GM12864 (cell line): ENCODE measurements around the gene RPL12.

ENCODE experiments used
- DNase-seq: peaks from one replicate; pipeline ENCODE4 v3.0.0-alpha.2; 2011; ENCODE audit warnings: low read depth
- H3K4me3 ChIP-seq: 2 replicates; pipeline ENCODE4 v1.5.1; 2011; ENCODE audit warnings: mild to moderate bottlenecking, low read depth, low read length, control low read depth
- TF ChIP-seq, protein P1 (sequence below): IDR thresholded peaks from 2 replicates; pipeline ENCODE4 v1.5.1; 2011; ENCODE audit warnings: low read depth, mild to moderate bottlenecking, moderate library complexity, low read length, control low read depth, inconsistent platforms; ENCODE audit errors: missing control alignments

Gene RPL12

GRCh38 chr9:127418037-127418471, 33.2 kb downstream of the RPL12 start:
- TF ChIP-seq, protein P1, sequence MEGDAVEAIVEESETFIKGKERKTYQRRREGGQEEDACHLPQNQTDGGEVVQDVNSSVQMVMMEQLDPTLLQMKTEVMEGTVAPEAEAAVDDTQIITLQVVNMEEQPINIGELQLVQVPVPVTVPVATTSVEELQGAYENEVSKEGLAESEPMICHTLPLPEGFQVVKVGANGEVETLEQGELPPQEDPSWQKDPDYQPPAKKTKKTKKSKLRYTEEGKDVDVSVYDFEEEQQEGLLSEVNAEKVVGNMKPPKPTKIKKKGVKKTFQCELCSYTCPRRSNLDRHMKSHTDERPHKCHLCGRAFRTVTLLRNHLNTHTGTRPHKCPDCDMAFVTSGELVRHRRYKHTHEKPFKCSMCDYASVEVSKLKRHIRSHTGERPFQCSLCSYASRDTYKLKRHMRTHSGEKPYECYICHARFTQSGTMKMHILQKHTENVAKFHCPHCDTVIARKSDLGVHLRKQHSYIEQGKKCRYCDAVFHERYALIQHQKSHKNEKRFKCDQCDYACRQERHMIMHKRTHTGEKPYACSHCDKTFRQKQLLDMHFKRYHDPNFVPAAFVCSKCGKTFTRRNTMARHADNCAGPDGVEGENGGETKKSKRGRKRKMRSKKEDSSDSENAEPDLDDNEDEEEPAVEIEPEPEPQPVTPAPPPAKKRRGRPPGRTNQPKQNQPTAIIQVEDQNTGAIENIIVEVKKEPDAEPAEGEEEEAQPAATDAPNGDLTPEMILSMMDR, result peak; percentile 69
- no peak overlapping the region for H3K4me3 ChIP-seq
- no peak for DNase-seq

DNA sequence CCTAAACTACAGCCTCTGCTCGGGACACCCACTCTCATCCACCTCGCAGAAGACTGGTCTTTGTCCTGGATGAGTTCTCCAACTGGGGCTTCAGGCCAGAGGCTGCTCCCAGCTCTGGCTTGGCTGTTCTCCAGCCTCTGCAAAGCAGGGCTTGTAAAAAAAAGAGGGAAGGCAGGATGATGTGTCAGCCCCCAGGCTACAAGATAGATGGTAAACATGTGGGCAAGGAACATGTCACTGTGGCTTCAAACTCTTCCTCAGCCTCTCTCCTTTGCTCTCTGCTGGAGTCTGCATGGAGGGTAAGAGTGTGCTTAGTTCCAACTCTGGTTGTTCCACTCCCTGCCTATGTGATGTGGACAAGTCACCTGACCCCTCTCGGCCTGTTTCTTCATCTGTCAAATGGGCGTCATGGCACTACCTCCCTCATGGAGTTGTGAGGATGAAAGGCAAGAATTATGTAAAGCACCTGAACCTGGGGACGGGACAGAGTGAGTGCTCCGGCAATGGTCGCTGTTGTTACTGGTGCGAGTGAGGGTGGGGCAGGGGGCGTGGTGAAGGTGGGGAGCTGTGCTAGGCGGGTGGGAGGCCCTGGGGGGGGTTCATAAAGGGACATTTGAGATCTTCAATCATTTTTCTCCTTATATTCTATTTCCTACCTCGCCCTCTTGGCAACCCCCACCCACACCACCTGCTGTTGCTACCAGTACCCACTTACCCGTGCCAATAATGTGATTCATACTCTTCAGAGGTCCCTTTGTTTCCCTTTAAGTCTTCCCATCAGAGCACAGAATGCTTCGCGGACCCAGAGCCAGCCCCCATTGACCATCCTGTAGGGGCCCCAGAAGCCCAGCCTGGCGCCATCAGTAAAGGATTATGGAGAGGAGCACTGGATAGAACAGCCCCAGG, 33.8 kb downstream of the RPL12 start:
- TF ChIP-seq, protein P1, result no peak
- no peak overlapping the region for H3K4me3 ChIP-seq
- no peak for DNase-seq

- TF ChIP-seq, protein P1, result no peak
- no peak overlapping the region for H3K4me3 ChIP-seq
- DNase-seq, result no peak
Measured at GRCh38 chr9:127415657-127416056, 35.5 kb downstream of the RPL12 start.

DNA sequence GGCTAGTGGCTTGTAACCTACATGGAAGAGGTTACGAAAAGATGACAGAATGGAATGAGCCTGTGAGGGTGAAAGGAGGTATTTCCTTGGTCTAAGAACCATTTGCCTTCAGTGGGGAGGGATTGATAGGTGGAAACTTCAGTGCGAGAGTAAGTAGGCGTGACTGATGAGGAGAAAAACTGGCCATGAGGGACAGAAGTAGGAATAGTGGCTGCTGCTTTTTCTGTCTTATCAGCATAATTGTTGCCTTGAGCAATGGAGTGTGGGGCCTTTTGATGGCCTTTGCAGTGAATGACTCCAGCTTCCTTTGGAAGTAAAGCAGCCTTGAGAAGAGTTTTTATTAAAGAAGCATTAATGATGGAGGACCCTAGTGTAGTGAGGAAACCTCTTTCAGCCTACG, 36.1 kb downstream of the RPL12 start:
- TF ChIP-seq, protein P1, result no peak
- no peak for DNase-seq
- H3K4me3 ChIP-seq, result no peak overlapping the region

- TF ChIP-seq, protein P1, result no peak
- H3K4me3 ChIP-seq, result no peak overlapping the region
- no peak for DNase-seq
Measured at GRCh38 chr9:127411122-127411521, 40.1 kb downstream of the RPL12 start.

DNA sequence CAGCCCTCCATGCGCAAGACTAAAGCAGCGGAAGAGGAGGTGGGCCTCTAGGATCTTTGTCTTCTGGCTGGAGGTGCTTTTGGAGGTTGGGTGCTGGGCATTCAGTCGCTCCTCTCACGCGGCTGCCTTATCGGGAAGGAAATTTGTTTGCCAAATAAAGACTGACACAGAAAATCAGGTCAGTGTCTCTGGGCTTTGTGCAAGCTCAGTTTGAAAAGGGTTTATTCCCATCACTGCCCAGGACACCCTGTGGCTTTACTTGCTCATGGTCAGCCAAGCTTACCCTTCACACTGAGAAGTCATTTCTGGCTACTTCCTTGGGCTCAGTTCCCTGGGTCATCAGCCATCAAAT, 43.7 kb downstream of the RPL12 start:
- TF ChIP-seq, protein P1, result no peak
- DNase-seq, result no peak
- no peak overlapping the region for H3K4me3 ChIP-seq
